IMR-90 (cell line): ENCODE results near the gene FBP1. TPM values are rescaled to one million over a fixed set of nuclear protein-coding genes. Genes with fewer than 3 reads are reported as not detected.

Source experiments
- ATAC-seq: fragments of 200-7000 bp; cut with Tn5 transposase; 2 replicates; pipeline ENCODE4 v1.9.1; 2020; ENCODE audit warnings: low read depth, mild to moderate bottlenecking, moderate library complexity
- Bru-seq: library from RNA; stranded (reverse); fragments of 400-500 nt; gene quantifications from one replicate; lab custom pipeline; 2021; lab: Mats Ljungman, UMichigan
- BruChase-seq, 2 experiments: library from RNA; stranded (reverse); fragments of 400-500 nt; gene quantifications; one replicate each; lab custom pipeline; 2021; lab: Mats Ljungman, UMichigan
- BruUV-seq: library from RNA; stranded (reverse); fragments of 400-500 nt; replicated peaks from 2 replicates; lab custom pipeline; 2021; lab: Mats Ljungman, UMichigan
- CTCF ChIA-PET: fragments of 300-600 bp; formaldehyde crosslinking; extraction: SDS; loops from one replicate; lab custom pipeline; 2021; ENCODE audit warnings: antibody characterized with exemption; lab: Yijun Ruan, JAX
- POLR2A ChIA-PET: fragments of 300-600 bp; sonication (Branson Sonifier 250); formaldehyde crosslinking; loops from one replicate; lab custom pipeline; 2022; ENCODE audit warnings: antibody characterized with exemption; ENCODE audit not compliant: unreplicated experiment; lab: Charles Lee
- DNase-seq: peaks from one replicate; pipeline ENCODE4 v3.0.0; 2013
- H2AFZ ChIP-seq: replicated peaks from 2 replicates; pipeline ENCODE3; 2013; ENCODE audit warnings: low read length, mild to moderate bottlenecking; ENCODE audit not compliant: poor library complexity
- H2AK5ac ChIP-seq: 2 replicates; pipeline ENCODE4 v1.6.1; 2013; ENCODE audit warnings: low read depth, low read length, inconsistent platforms
- H2AK9ac ChIP-seq: replicated peaks from 2 replicates; pipeline ENCODE3; 2013; ENCODE audit warnings: mild to moderate bottlenecking, low read depth, low read length, moderate library complexity; ENCODE audit not compliant: poor library complexity
- H2BK120ac ChIP-seq: 2 replicates; pipeline ENCODE4 v1.6.1; 2013; ENCODE audit warnings: low read depth, low read length, inconsistent platforms
- H2BK15ac ChIP-seq: 3 replicates; pipeline ENCODE4 v1.6.1; 2013; ENCODE audit warnings: low read depth, low read length, inconsistent platforms
- H2BK20ac ChIP-seq: 2 replicates; pipeline ENCODE4 v1.6.1; 2013; ENCODE audit warnings: low read depth, mild to moderate bottlenecking, inconsistent platforms, low read length, moderate library complexity
- H2BK5ac ChIP-seq: 2 replicates; pipeline ENCODE4 v1.6.1; 2013; ENCODE audit warnings: mild to moderate bottlenecking, low read depth, low read length, inconsistent platforms; ENCODE audit not compliant: poor library complexity, severe bottlenecking
- H3K14ac ChIP-seq: replicated peaks from 2 replicates; pipeline ENCODE4 v1.6.1; 2013; ENCODE audit warnings: low read depth, low read length, inconsistent platforms
- H3K18ac ChIP-seq: 2 replicates; pipeline ENCODE4 v1.6.1; 2013; ENCODE audit warnings: low read depth, low read length, control low read depth
- H3K23ac ChIP-seq: 2 replicates; pipeline ENCODE4 v1.6.1; 2013; ENCODE audit warnings: low read depth, low read length, inconsistent platforms
- H3K27ac ChIP-seq: 2 replicates; pipeline ENCODE4 v1.5.1; 2013; ENCODE audit warnings: mild to moderate bottlenecking, control low read depth, low read length; ENCODE audit not compliant: insufficient read depth
- H3K27me3 ChIP-seq: 2 replicates; pipeline ENCODE4 v1.6.1; 2013; ENCODE audit warnings: low read length; ENCODE audit not compliant: control insufficient read depth, insufficient read depth
- H3K36me3 ChIP-seq: 2 replicates; pipeline ENCODE4 v1.6.1; 2013; ENCODE audit warnings: low read length, mixed read lengths; ENCODE audit not compliant: control insufficient read depth, insufficient read depth
- H3K4ac ChIP-seq: 2 replicates; pipeline ENCODE4 v1.6.1; 2013; ENCODE audit warnings: low read depth, low read length, inconsistent platforms
- H3K4me1 ChIP-seq: 2 replicates; pipeline ENCODE4 v1.6.1; 2013; ENCODE audit warnings: low read length, mixed read lengths; ENCODE audit not compliant: control insufficient read depth, insufficient read depth
- H3K4me2 ChIP-seq: 2 replicates; pipeline ENCODE4 v1.6.1; 2013; ENCODE audit warnings: low read depth, mild to moderate bottlenecking, control low read depth, low read length, moderate library complexity
- H3K4me3 ChIP-seq: 2 replicates; pipeline ENCODE4 v1.5.1; 2013; ENCODE audit warnings: low read depth, mild to moderate bottlenecking, control low read depth, low read length, moderate library complexity; ENCODE audit not compliant: insufficient read depth
- H3K56ac ChIP-seq: 2 replicates; pipeline ENCODE4 v1.6.1; 2013; ENCODE audit warnings: low read length, inconsistent platforms; ENCODE audit not compliant: insufficient read depth; ENCODE audit errors: extremely low read depth
- H3K79me1 ChIP-seq, 2 experiments: 2 replicates each; pipeline ENCODE4 v1.6.1; 2013; ENCODE audit warnings: low read length in 2 of 2, inconsistent platforms in 1 of 2, low read depth in 1 of 2
- H3K9ac ChIP-seq: 2 replicates; pipeline ENCODE4 v1.6.1; 2013; ENCODE audit warnings: low read depth, low read length, control low read depth
- H3K9me1 ChIP-seq: 2 replicates; pipeline ENCODE4 v1.6.1; 2013; ENCODE audit warnings: low read length, inconsistent platforms; ENCODE audit not compliant: insufficient read depth
- H3K9me3 ChIP-seq: 2 replicates; pipeline ENCODE4 v1.6.1; 2013; ENCODE audit warnings: low read length; ENCODE audit not compliant: control insufficient read depth, insufficient read depth
- H4K20me1 ChIP-seq: 2 replicates; pipeline ENCODE4 v1.6.1; 2013; ENCODE audit warnings: low read length, inconsistent platforms; ENCODE audit not compliant: insufficient read depth
- H4K5ac ChIP-seq: 2 replicates; pipeline ENCODE4 v1.6.1; 2013; ENCODE audit warnings: mild to moderate bottlenecking, low read depth, low read length, control low read depth
- H4K8ac ChIP-seq, 2 experiments: 2 replicates each; pipeline ENCODE4 v1.6.1; 2013; ENCODE audit warnings: low read depth in 2 of 2, low read length in 2 of 2, control low read depth in 1 of 2, inconsistent platforms in 1 of 2
- H4K91ac ChIP-seq: 2 replicates; pipeline ENCODE4 v1.6.1; 2013; ENCODE audit warnings: low read depth, low read length, inconsistent platforms; ENCODE audit not compliant: insufficient read depth
- BHLHE40 ChIP-seq: fragments of 150-350 bp; IDR thresholded peaks from 2 replicates; pipeline ENCODE4 v1.6.1; 2016; ENCODE audit warnings: mild to moderate bottlenecking, low read depth, low read length
- SMC3 ChIP-seq: fragments of 150-350 bp; IDR thresholded peaks from 2 replicates; pipeline ENCODE4 v1.6.1; 2016; ENCODE audit warnings: low read depth, mild to moderate bottlenecking, antibody characterized with exemption, low read length, moderate library complexity
- WGBS, 2 experiments: methylation state at CpG; one replicate each; pipeline versions ENCODE4 v1.1.5 to v1.1.7; 2013; ENCODE audit warnings: missing lambda C conversion rate in 2 of 2; ENCODE audit not compliant: insufficient read length in 1 of 2; ENCODE audit errors: extremely low coverage in 2 of 2; 5-methylcytosine and 5-hydroxymethylcytosine counted together
- dilution Hi-C: fragments of 300-500 bp; cut with HindIII; formaldehyde crosslinking; loops from one replicate; pipeline ENCODE4 v1.14.3; 2018; ENCODE audit warnings: low sequenced_read_pairs; ENCODE audit not compliant: unreplicated experiment
- in situ Hi-C: fragments of 300-500 bp; cut with MboI; formaldehyde crosslinking; loops from 3 replicates; pipeline ENCODE4 v1.14.3; 2019; ENCODE audit warnings: low sequenced_read_pairs, inconsistent platforms, mixed read lengths
- intact Hi-C: fragments of 100-400 bp; cut with micrococcal nuclease; formaldehyde crosslinking; loops from 2 replicates; pipeline ENCODE4 v1.10.0; 2022
- long read RNA-seq: library from polyadenylated mRNA; unstranded; transcript quantifications from one replicate; pipeline ENCODE4 v2.0.0, GENCODE V29; 2021; ENCODE audit not compliant: unreplicated experiment
- polyA plus RNA-seq, 3 experiments: library from polyadenylated mRNA; depleted of rRNA; stranded (reverse); fragments of >200 nt; gene quantifications; 2 replicates each; pipeline ENCODE4 v1.2.3, GENCODE V29; 2012; ENCODE audit warnings: low replicate concordance in 1 of 3
- total RNA-seq: library from RNA; depleted of rRNA; stranded (reverse); fragments of >200 nt; gene quantifications from 2 replicates; pipeline ENCODE4 v1.2.3, GENCODE V29; 2012; rRNA removed

FBP1 gene
- total RNA-seq (not detected in 2 replicates), polyA plus RNA-seq (2012; rRNA removed) (not detected in 2 replicates), Bru-seq, nascent RNA (percentile 7 among the genes with signal in this experiment), BruChase-seq, experiment 1, labeled RNA remaining after a 6-hour chase (percentile 13 among the genes with signal in this experiment), BruChase-seq, experiment 2, labeled RNA remaining after a 2-hour chase (percentile 8 among the genes with signal in this experiment)
- 0.10 TPM in 1 of 2 replicates, not detected in the other for polyA plus RNA-seq (2012; cell fraction: cytosol; rRNA removed)
- polyA plus RNA-seq (2012; cell fraction: nucleus; rRNA removed; ENCODE audit: low replicate concordance): not detected in 2 replicates
- long read RNA-seq: 0 reads

GRCh38 chr9:94639061-94639998, at the start of gene FBP1:
TSS of gene FBP1 (minus strand) at chr9:94639518. CDS start at chr9:94639310, 208 bp downstream.
- Histone ChIP-seq H3K9me3 (no peaks in the 10 kb centered on the region), H3K4me1 (no peaks in the 10 kb centered on the region; the same call in 1 of the 2 replicates), H3K4ac (no peak within 1 kb of the TSS), H3K14ac (no peak within 1 kb of the TSS), H3K56ac (no peak within 1 kb of the TSS), H3K23ac (no peak within 1 kb of the TSS), H2BK120ac (no peak within 1 kb of the TSS), H4K91ac (no peak within 1 kb of the TSS), H3K27ac (no peak within 1 kb of the TSS), H3K79me1 (no peaks in the 10 kb centered on the region), H3K9me1 (no peaks in the 10 kb centered on the region), H4K20me1 (no peaks in the 10 kb centered on the region), H4K5ac (no peak within 1 kb of the TSS), H3K9ac (no peak within 1 kb of the TSS), H2BK5ac (no peak within 1 kb of the TSS), H3K18ac (no peak within 1 kb of the TSS), H2AK9ac (no peak within 1 kb of the TSS), H2AK5ac (no peak within 1 kb of the TSS), H2BK15ac (no peak within 1 kb of the TSS), H3K4me3 (peak within 1 kb of the TSS; percentile 37), H3K27me3 (peaks cover 43% of the 10 kb centered on the region), H2AFZ (peak within 1 kb of the TSS; percentile 84), H2BK20ac (no peak within 1 kb of the TSS), H3K4me2 (peak within 1 kb of the TSS; percentile 74; the same call in 1 of the 2 replicates), H4K8ac (no peak within 1 kb of the TSS), H3K36me3 (no peaks in the 10 kb centered on the region)
- intact Hi-C loops: no loop called here
- ChIA-PET CTCF (no interaction called here), POLR2A (no interaction called here)
- dilution Hi-C loops: no loop called here
- TF ChIP-seq SMC3 (no peak), BHLHE40 (0 out of 2 replicates have a peak, but pooled peaks have one; percentile 19)
- no peak for DNase-seq
- no TSS peak for BruUV-seq
- peak; percentile 68 for ATAC-seq
- WGBS, 2 experiments: 5% methylated on average over 36 of the region's 79 CpGs; no CpG with 5 or more reads in 1 of the 2 experiments
- in situ Hi-C loops: no loop called here
